Activated T-helper 1 cell treated with anti-CD3 and anti-CD28 coated beads, Interleukin-2, amount 50 U/mL, for 16 hours (primary cell): Measurements from ENCODE around the gene LGR6.

ENCODE experiments used
- DNase-seq, 2 donors: peaks; one replicate each; pipeline ENCODE4 v3.0.0-alpha.2; 2020; ENCODE audit warnings: low read depth in 1 of 2, low spot score in 1 of 2

The LGR6 gene

DNA sequence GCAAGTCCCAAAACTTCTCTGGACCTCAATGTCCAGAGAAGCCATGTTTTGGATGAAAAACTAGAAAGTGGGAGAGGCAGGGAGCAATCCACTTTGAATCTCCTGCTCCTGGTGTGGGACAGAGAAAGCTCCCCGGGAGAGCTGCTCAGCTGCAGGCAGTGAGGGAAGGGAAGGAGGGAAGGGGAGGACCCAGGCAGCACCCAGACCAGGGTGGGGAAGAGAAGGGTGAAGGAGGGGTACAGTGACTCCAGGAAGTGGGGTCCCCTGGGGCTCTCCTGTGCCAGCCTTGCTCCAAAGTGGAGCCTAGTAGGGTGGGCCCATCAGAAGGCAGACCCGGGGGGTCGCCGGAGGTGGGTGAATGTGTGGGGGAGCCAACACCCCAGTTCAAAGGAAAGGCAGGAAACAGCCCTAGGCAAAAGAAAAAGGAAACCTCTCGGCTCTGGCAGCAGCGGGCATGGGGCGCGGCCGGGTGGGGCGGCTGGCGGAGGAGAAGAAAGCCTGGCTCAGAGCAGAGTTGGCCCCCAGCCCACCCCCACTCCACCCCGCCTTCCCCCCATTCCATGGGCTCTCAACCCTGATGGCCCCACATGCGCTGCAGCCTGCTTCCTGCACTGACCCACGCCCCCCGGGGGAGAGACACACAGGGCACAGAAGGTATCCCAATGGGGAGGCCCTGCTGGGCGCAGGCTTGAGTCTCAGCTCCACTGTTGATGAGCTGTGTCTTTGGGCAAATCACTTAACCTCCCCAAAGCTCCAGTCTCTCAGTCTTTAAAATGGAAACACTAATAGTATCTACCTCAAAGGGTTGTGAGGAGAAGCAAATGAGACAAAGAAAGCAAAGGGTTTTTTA, 5.7 kb downstream of the LGR6 start:
- DNase-seq, result no peak

- DNase-seq, result no peak
These were observed 6.5 kb downstream of the LGR6 start for GRCh38 chr1:202200112-202200548.

GRCh38 chr1:202200669-202201068, 7.1 kb downstream of the LGR6 start:
- no peak for DNase-seq

DNA sequence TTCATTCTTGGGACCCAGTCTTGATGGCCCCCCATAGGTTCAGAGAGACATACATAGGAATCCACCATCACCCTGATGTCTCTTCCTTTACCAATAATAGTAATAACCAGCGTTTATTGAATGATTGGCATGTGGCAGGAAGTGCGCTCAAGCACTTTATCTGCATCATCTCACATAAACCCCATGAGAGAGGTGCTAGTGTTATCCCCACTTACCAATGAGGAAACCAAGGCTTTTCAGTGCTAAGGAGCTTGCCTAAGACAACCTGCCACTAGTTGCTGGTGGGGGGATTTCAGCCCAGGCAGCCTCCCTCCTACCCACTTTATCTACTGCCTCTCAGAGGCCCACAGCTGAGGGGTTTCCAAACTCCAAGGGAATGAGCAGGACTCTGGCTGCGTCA, 7.7 kb downstream of the LGR6 start:
- DNase-seq, result no peak

GRCh38 chr1:202201971-202202370, 8.4 kb downstream of the LGR6 start:
- DNase-seq, result no peak

DNA sequence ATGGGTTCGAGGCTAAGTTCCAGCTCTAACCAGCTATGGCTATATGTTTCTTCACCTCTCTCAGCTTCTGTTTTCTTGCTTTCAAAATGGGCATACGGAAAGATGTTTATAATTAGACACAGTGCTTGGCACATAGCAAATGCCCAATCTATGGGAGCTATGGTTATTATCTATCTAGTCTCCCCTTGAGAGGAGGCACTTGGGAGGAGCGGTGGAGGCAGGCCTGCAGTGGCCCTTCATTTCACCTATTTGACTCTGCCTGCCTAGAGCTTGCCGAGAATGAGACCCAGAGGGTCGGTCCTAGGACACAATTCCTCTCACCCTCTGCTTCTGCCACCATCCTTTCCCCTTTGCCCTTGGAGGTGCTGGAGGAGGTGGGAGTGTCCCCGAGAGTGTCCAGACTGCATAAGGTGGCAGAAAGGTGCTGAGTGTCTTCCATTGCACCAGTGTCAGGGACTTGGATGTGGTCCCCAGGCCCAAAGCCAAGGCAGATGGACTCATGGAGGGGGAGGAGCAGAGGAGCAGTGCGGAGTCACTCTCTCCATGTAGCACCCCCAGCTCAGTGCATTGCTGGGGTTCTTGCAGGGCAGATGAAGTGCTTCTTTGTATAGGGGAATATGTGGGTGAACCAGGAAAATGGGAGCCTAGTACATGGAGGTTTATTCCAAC, 9.0 kb downstream of the LGR6 start:
- no peak for DNase-seq

GRCh38 chr1:202203238-202204039, 9.8 kb downstream of the LGR6 start:
- no peak for DNase-seq

GRCh38 chr1:202204065-202204464, 10.5 kb downstream of the LGR6 start:
- no peak for DNase-seq

GRCh38 chr1:202205523-202206190, 12.1 kb downstream of the LGR6 start:
- no peak for DNase-seq

GRCh38 chr1:202207292-202207691, 13.7 kb downstream of the LGR6 start:
- no peak for DNase-seq

- DNase-seq, result no peak
These were observed 14.8 kb downstream of the LGR6 start for GRCh38 chr1:202208351-202208857.

- no peak for DNase-seq
These were observed 16.8 kb downstream of the LGR6 start for GRCh38 chr1:202210385-202210784.

- no peak for DNase-seq
These were observed 17.4 kb downstream of the LGR6 start for GRCh38 chr1:202210969-202211368.

DNA sequence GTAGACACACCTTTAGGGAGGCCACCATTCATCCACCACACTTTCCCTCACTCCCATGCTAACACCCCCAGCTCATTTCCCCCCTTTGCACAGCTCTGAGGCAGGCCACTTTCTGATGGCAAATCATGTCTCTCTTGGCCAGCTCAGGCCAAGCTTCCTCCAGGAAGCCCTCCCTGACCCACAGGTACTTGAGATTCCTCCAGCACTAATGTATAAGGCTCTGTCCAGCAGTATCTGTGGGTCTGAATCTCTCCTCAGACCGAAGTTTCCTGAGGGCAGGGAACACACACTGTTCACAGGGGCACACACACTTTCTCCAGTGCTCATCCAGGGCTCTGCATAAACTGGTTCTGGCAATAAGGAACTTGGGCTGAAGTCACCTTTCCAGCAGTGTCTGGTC, 19.2 kb downstream of the LGR6 start:
- DNase-seq, result no peak

GRCh38 chr1:202213361-202214088, 19.9 kb downstream of the LGR6 start:
- no peak for DNase-seq

DNA sequence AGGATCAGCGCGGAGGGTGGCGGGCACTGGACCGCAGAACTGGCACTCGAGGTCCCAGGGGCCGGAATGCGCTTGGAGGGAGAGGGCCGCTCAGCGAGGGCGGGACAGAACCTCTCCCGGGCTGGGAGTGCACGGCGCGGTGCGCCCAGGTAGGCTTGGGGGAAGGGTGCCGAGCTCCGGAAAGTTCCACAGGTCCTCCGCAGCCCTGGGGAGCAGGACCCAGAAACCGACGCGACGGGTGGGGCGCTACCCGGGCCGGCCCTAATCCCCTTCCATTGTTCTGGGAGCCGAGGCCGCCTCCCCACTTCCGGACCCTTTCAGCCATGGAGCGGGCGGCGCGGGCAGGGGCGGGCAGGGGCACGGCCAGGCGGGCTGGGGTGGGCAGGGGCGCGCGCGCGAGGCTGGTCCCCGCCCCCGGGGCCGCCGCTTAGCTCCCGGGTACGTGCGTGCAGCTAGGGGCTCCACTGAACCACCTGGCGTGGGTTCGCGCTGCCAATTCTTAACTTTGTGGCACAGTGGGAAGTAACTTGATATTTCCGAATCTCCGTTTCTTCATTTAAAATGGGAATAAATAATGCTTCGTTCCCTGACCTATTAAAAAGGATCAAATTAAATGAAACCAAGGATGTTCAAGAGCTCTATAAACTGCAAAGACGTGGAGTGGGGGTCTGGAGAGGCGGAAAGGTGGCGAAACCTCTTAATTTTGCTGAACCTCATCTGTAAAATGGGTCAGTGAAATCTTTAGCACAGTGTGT, 20.7 kb downstream of the LGR6 start:
- DNase-seq, result no peak

DNA sequence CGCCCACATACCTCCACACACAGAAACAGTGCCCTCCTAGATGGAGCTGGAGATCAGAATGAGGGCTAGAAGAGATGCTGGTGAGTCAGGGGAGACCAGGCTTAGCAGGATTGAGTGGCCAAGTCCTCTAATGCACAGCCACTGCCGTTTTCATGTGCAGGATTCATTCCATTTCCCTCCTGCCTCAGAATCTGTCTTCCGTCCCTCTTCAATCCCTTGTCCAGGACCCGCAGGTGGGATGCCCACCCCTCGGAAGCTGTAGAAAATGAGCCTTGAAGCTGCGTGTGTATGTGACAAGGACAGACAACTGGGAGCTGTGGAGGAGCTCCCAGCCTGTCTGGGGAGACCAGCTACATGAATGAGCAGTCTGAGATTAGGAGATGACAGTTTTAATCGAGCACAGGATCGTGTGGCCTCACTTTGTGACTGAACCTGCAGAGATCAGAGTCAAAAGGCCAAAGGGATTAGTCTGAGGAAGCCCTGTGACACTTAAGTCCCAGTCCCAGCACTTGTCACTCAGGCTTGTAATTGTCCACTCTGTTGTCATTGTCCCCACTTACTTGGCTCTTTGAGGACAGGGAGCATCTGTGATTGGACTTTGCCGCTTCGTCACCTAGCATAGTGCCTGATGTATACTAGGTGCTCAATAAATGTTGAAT, 22.0 kb downstream of the LGR6 start:
- DNase-seq, result no peak

GRCh38 chr1:202216691-202217090, 23.1 kb downstream of the LGR6 start:
- no peak for DNase-seq

DNA sequence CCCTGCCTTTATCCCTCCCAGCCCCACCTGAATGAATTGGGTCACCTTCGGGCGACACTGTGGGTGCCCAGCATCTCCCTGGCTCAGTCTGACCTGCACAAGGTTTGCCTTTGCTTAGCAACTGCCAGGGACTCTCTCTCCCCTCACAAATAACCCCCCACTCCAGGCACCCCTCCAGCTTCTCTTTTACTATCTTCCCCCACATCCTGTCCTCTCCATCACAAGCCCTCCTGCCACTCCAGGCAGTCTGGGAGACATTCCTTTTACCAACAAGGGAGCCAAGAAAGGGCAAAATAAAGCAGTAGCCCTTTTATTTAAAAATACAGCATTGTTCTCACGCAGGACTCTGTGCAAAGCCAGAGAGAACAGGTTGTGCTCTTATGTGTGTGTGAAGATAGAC, 23.9 kb downstream of the LGR6 start:
- DNase-seq, result no peak
